ENCODE data around the gene ARFGAP1.

Gene ARFGAP1

GRCh38 chr20:63280929-63281545 lies 8.4 kb downstream of the ARFGAP1 start:
- DNase-seq: no peak

GRCh38 chr20:63281742-63282665 lies 9.4 kb downstream of the ARFGAP1 start:
- no peak for DNase-seq

GRCh38 chr20:63282946-63283345 lies 10.3 kb downstream of the ARFGAP1 start:
- no peak for DNase-seq

- DNase-seq: no peak
Observed at GRCh38 chr20:63283397-63284082, 10.9 kb downstream of the ARFGAP1 start.

- DNase-seq: no peak
Observed at GRCh38 chr20:63284083-63284440, 11.4 kb downstream of the ARFGAP1 start.

- no peak for DNase-seq
Observed at GRCh38 chr20:63284544-63284949, 11.9 kb downstream of the ARFGAP1 start.

- no peak for DNase-seq
Observed at GRCh38 chr20:63284981-63285524, 12.4 kb downstream of the ARFGAP1 start.

- DNase-seq: no peak
Observed at GRCh38 chr20:63285636-63286615, 13.3 kb downstream of the ARFGAP1 start.

- DNase-seq: no peak
Observed at GRCh38 chr20:63286781-63287696, 14.4 kb downstream of the ARFGAP1 start.

GRCh38 chr20:63287697-63288580 lies 15.3 kb downstream of the ARFGAP1 start:
- DNase-seq: no peak

GRCh38 chr20:63288581-63289251 lies 16.1 kb downstream of the ARFGAP1 start:
- DNase-seq: no peak

- DNase-seq: no peak
Observed at GRCh38 chr20:63289311-63290135, 16.9 kb downstream of the ARFGAP1 start.

GRCh38 chr20:63290136-63290676 lies 17.6 kb downstream of the ARFGAP1 start:
- no peak for DNase-seq

- DNase-seq: peak in 1 of 3 experiments; percentile 41
Observed at GRCh38 chr20:63290677-63291472, 18.3 kb downstream of the ARFGAP1 start.

GRCh38 chr20:63291811-63292210 lies 19.2 kb downstream of the ARFGAP1 start:
- DNase-seq: no peak

- DNase-seq: no peak
Observed at GRCh38 chr20:63292292-63292701, 19.7 kb downstream of the ARFGAP1 start.

GRCh38 chr20:63292904-63293303 lies 20.3 kb downstream of the ARFGAP1 start, which contains the start of gene COL20A1:
TSS of gene COL20A1 (plus strand) at chr20:63293186. CDS start at chr20:63295108, 1,922 bp downstream.
- DNase-seq: no peak

All from NCI-H1417 (cell line).